ENCODE results near the gene NEK3.
"Not testable (repeated sequence)": the region's sequence is repeated elsewhere in the genome, so short reads cannot be mapped to it uniquely, and the experiment has no call there.

NEK3 gene, protein sequence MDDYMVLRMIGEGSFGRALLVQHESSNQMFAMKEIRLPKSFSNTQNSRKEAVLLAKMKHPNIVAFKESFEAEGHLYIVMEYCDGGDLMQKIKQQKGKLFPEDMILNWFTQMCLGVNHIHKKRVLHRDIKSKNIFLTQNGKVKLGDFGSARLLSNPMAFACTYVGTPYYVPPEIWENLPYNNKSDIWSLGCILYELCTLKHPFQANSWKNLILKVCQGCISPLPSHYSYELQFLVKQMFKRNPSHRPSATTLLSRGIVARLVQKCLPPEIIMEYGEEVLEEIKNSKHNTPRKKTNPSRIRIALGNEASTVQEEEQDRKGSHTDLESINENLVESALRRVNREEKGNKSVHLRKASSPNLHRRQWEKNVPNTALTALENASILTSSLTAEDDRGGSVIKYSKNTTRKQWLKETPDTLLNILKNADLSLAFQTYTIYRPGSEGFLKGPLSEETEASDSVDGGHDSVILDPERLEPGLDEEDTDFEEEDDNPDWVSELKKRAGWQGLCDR

DNA sequence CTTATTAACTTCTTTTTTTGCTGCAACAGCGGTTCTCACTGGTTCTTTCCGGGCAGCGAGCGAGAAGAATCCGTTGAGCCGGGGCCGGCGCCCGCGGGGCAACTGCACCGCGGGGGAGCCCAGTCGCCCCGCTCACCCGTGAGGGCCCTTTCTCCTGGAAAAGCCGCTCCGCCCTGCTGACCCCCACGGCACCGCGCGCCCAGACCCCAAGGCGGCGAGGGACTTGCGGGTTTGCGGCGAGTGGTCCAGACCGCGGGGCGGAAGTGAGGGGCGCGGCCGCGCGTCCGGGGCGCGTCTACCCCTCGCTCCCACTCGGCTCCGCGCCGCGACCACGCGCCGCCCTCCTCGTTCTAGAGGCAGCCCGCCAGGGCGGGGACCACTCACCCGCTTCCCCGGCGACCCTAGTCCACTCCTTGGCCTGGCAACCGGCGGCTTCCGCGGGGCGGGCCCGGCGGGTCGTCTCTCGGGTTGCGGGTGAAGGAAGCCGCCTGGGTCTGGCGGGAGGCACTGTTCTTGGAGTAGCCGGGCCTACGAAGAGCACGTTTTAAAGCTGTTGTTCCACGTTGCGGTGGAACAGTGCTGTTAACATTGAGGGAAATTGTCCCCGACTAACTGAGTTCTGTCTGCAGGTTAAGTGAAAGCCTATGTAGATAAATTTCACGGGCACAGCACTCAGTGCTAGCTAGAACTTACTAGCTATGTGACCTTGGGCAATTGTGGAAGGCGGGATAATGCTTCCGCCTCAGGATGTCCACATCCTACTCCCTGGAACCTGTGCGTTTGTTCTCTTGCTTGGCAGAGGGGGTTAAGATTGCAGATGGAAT lies at the start of gene NEK3:
Gene NEK3, minus strand, starts transcription at position 439 of the 824 bp plus-strand sequence. CDS start 3,406 bp downstream, outside the sequence.
- peak; percentile 52 for DNase-seq

DNA sequence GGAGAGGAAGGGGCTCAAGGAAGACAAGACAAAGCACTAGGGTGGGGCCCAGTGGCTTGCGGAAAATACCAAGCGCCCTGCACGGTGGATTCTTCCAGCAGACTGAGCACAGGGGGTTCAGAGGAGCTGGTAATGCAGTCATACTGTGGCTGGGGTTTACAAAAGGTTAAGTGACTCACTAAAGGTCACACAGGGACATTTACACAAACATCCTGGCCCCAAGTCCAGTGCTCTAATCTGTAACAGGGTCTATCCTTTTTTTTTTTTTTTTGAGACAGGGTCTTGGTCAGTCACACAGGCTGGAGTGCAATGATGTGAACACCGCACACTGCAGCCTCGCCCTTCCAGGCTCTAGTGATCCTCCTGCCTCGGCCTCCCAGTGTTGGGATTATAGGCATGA lies 49.0 kb upstream of the NEK3 start:
- not testable (repeated sequence) for DNase-seq

DNA sequence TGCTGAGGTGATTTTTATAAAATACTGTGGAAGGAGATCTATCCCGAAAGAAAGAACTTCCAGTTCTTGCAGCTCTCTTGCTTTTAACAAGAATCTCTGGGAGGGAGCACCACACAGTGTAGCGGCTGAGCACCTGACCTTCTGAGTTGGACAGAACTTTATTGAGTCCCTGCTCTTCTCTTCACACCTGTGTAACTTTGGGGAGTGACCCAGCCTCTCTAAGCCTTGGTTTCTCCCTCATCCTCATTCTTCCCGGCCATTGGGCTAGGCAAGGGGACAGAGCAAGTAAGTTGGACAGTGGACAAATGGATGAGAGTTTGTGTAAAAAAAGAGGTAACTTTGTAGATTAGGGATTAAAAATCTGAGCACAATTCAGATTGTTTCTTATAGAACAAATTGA lies 48.5 kb upstream of the NEK3 start:
- not testable (repeated sequence) for DNase-seq

DNA sequence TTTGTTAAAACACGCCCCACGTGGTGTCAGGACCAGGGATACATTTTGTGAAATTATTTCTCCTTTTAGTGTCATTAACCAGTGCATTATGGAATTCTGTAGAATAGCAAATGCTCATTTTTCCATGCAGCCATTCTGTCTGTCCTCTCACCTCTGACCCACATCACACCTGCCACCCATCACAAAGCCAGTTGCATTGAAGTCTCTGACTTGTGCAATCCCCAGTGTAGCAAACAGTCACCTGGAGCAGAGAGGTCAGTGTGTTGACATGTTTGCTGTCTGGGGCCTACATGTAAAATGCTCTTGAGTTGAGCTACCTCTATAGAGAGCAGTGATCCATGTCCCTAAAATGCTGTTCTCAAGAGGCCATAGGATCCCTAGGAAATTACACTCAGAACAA lies 47.9 kb upstream of the NEK3 start:
- DNase-seq: not testable (repeated sequence)

- DNase-seq: not testable (repeated sequence)
Observed at GRCh38 chr13:52204546-52204945, 45.1 kb upstream of the NEK3 start.

DNA sequence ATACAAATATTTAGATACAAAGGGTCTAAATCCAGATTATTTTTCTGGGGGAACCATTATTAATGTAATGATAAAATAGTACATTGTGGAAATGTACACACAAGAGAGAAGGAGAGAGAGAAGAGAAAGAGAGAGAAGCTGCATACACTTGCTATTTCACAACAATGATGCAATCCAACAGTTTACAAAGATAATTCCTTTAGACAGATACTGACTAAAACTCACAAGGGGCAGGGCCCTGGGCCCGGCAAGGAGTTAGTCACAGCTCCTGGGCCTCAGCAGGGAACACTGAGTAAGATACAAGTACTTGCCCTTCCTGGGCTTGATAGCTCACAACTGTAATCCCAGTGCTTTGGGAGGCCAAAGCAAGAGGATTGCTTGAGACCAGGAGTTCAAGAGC lies 44.5 kb upstream of the NEK3 start:
- not testable (repeated sequence) for DNase-seq

DNA sequence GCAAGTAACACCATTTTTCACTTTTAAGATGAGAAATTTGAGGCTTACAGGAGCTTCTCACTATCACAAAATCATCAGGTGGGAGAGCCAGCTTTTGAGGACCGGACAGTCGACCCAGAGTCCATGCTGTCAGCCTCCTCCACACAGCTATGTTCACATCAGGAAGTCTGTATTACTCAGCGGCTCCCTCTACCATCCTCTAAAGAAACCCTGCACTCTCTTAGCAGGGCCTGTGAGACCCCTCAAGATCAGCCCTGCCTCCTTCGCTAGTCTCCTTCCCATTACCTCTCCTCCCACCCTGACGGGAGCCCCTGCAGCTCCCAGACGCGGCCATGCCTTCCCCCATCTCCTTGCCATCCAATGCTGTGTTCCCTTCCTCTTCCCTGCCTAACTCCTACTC lies 43.1 kb upstream of the NEK3 start:
- not testable (repeated sequence) for DNase-seq

DNA sequence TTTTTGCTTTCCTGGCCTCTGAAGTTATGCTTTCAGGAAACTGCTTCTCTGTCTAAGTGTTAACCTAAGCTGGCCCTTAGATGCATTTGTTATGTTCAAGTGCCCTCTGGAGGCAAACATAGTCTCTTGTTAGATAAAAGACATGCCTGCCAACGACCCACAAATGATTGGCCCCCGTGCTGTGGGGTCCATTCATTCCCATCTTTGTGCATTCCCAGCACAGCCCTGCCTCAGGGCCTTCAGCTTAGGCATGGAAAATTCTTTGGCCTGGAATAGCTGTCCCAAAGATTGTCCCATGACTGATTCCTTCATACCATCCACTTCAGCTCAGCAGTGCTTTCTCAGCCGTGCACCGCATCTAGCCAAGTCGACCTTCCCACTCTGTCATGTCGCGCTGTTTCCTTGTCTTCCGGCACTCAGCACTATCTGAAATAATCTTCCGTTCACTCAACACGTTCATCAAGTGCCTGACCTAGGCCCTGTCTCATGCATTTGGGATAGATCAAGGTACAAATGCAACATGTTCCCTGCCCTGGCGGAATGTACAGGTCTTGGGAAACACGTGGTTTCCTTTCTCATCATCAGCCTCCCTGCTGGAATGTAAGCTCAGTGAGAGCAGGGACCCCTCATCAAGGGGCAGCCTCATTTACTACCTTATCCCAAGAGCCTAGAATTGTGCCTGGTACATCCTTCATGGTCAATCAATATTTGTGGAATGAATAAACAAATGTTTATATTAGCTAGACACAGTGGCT lies 42.2 kb upstream of the NEK3 start:
- DNase-seq: peak; percentile 65

GRCh38 chr13:52195401-52195837 lies 36.0 kb upstream of the NEK3 start:
- peak; percentile 73 for DNase-seq

GRCh38 chr13:52194184-52194868 lies 34.9 kb upstream of the NEK3 start:
- peak; percentile 91 for DNase-seq

GRCh38 chr13:52193587-52194183 lies 34.3 kb upstream of the NEK3 start:
- DNase-seq: peak; percentile 22

DNA sequence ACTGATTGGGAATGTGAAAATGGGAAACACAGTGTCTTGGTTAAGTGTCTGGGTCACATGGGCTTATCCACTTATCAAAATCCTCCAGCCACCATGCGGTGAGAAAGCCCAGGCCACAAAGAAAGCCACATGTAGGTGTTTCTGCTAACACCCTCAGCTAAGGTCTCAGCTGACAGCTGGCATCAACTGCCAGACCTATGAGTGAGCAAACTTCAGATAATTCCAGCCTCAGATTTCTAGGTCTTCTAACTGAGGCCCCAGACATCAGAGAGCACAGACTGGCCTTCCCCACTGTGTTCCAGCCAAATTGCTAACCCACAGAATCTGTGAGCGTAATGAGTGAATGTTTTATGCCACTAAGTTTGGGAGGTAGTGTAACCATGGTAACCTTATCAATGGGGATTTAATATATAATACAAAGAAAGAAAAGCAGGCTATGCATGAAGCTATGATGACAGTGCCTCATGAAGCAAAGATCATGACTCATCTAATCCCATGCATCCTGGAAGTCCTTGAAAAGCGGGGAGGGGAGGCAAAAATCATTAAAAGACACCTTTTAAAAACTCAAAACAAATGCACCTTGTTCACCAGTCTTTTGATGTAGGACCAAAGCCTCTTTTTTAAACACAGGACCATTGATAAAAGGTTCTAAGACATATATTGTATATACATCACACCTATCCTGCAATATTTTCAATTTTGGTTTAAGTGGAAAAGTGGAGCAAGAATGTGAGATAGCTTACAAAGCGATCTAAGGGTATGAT lies 28.2 kb upstream of the NEK3 start:
- peak; percentile 4 for DNase-seq

DNA sequence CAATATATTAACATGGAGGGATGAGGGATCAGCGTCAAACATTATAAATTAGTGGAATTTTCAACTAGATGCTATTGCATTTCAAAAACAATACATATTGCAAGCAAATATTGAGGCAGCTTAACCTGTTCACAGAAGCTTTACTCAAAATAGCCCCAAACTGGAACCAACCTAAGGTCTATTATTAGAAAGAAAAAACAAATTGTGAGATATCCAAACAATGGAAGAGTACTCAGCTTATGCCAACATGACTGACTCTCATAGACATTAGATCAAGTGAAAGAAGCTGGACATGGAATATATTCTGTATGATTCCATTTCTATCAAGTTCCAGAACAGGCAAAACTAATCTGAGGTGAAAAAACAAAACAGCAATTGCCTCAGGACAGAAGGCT lies 27.6 kb upstream of the NEK3 start:
- DNase-seq: no peak

GRCh38 chr13:52181316-52181954 lies 22.0 kb upstream of the NEK3 start:
- DNase-seq: not testable (repeated sequence)

DNA sequence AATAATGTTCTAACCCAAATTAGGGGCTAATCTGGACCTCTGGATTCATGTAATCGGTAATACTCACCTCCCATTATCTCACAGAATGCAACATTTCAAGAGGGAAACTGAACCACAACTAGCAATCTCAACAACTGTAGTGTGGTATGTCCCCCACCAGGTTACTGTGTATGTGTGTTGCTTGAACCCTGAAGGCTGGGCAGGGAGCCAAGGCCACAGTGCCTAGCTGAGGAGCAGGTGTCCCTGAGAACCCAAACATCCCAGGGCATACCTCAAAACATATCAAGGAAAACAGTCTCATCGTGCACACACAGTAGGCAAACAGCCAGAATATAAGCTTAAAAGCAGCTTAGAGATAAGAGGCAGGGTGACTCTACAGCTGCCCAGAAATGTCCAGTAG lies 20.5 kb upstream of the NEK3 start:
- no peak for DNase-seq

DNA sequence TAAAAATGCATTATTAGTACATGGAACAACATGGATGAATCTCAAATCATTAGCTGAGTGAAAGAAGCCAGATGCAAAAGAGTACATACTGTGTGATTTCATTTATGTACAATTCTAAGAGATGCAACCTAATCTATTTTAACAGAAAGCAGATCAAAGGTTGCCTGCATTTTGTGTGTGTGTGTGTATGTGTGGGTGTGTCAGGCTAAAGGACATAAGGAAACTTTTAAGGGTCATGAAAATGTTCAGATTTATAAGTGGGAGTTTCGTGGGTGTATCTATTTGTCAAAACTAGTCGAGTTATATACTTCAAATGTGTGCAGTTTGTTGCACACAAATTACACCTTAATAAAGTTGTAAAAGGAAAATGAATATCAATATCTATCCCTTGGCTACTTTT lies 17.9 kb upstream of the NEK3 start:
- no peak for DNase-seq

DNA sequence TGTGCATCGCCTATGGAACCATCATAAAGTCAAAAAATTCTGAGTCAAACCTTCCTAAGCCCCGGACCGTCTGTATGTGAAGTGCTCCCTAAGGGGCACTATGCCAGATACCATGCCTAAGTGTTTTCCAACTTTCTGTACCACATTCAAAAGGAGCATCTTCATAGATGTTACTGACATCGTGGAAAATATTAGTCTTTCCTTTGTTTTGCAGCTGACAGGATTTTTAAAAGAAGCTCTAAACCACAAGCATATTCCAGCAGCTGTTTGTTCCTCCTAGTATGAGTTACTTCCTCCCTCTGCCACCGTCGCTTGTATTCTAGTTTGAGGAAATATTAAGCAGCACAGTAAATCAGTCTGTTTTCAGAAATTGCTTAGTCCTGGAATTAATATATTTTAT lies 14.6 kb upstream of the NEK3 start:
- DNase-seq: not testable (repeated sequence)

GRCh38 chr13:52173373-52173772 lies 14.0 kb upstream of the NEK3 start:
- DNase-seq: no peak

DNA sequence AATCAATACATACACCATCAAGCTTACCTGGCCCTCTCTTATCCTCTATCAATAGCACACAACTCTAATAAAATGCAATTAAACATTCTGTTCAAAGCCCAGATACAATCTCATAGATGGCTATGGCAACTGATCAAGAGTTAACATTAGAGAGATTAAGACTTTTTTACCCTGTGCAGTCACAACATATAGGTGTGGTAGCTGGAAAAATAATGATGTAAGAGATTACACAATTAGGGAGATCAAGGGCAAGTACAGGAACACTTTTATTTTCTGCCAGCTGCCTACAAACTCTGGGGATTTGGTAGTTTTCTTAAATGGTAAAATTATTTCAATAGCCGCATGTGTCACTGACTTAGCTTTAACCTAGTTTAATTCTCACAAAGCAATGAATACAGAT lies 12.3 kb upstream of the NEK3 start:
- not testable (repeated sequence) for DNase-seq

GRCh38 chr13:52170828-52171391 lies 11.5 kb upstream of the NEK3 start:
- not testable (repeated sequence) for DNase-seq
